Fibroblast of the aortic adventitia (primary cell): ENCODE measurements around the gene BBOX1. TPM values are rescaled to one million over a fixed set of nuclear protein-coding genes. Genes with fewer than 3 reads are reported as not detected.

Source experiments
- DNase-seq: peaks from one replicate; pipeline ENCODE4 v3.0.0-alpha.2; 2010; ENCODE audit warnings: low read depth
- H3K4me3 ChIP-seq: 2 replicates; pipeline ENCODE4 v1.5.1; 2011; ENCODE audit warnings: low read depth, mild to moderate bottlenecking, control low read depth, low read length, moderate library complexity
- total RNA-seq: library from RNA; depleted of rRNA; stranded (reverse); fragments of >200 nt; gene quantifications from 2 replicates; pipeline ENCODE4 v1.2.3, GENCODE V29; 2012; ENCODE audit warnings: low replicate concordance
- TF ChIP-seq, protein P1 (sequence below): IDR thresholded peaks from 2 replicates; pipeline ENCODE4 v1.5.1; 2011; ENCODE audit warnings: mild to moderate bottlenecking, low read length, control low read depth, inconsistent platforms; ENCODE audit not compliant: insufficient read depth

BBOX1 gene
- total RNA-seq, 1 donor: not detected

DNA sequence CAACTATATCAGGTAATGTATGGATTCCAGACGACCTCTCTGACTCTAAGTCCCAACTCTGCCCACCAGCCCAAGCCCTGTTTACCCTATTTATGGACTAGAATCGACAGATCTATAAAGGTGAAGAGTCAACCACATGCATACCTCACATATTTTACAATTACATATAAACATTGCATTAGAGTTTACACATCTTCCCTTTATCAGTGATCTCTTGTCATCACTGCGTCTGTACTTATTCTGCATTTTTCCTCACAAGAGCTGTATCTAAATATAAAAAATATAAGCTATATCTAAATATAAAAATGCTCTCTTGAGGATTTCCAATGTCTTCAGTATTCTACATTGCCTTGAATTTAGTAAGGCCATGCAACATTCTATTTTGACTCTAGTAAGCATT, 38.2 kb upstream of the BBOX1 start:
- TF ChIP-seq, protein P1, sequence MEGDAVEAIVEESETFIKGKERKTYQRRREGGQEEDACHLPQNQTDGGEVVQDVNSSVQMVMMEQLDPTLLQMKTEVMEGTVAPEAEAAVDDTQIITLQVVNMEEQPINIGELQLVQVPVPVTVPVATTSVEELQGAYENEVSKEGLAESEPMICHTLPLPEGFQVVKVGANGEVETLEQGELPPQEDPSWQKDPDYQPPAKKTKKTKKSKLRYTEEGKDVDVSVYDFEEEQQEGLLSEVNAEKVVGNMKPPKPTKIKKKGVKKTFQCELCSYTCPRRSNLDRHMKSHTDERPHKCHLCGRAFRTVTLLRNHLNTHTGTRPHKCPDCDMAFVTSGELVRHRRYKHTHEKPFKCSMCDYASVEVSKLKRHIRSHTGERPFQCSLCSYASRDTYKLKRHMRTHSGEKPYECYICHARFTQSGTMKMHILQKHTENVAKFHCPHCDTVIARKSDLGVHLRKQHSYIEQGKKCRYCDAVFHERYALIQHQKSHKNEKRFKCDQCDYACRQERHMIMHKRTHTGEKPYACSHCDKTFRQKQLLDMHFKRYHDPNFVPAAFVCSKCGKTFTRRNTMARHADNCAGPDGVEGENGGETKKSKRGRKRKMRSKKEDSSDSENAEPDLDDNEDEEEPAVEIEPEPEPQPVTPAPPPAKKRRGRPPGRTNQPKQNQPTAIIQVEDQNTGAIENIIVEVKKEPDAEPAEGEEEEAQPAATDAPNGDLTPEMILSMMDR: no peak
- DNase-seq: no peak

DNA sequence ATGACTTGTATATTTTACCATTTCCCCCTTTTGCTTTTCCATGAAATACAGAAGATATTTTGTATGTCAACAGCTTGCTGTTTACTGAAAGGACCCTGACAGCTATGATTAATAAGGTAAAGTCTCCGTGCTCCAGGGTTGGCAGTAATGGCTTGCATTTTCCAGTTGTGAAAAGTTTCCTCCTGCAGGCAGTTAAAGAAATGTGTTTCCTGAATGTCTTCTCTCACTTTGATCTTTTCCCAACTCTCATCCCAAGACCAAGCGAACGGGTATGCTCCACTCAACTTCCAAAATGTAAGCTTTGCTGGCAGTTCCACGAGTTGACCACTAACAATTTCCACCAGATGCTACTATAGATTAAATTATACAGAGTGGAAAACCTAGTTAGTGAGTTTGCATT, 37.8 kb upstream of the BBOX1 start:
- H3K4me3 ChIP-seq: no peak overlapping the region
- TF ChIP-seq, protein P1: no peak
- DNase-seq: no peak

More for the DNA sequence above, 38.2 kb upstream of the BBOX1 start:
- H3K4me3 ChIP-seq: no peak overlapping the region

DNA sequence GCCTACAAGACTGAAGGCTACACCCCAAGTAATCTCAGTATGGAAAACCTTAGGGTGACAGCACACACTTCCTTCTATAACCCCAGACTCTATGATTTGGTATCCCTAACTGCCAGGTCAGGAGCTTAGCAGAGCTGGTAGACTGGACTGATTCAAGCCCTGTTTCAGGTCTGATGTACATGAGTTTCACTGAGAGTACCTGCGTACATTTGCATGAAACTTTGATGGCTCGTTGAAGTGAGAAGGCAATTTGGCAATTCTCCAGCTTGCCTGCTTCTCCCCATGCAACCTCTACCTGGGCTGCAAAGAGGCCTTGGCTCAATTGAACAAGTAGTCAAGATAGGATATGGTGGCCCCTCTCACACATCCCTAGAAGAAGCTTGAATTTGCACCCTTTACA, 36.5 kb upstream of the BBOX1 start:
- TF ChIP-seq, protein P1: no peak
- DNase-seq: no peak
- no peak overlapping the region for H3K4me3 ChIP-seq

DNA sequence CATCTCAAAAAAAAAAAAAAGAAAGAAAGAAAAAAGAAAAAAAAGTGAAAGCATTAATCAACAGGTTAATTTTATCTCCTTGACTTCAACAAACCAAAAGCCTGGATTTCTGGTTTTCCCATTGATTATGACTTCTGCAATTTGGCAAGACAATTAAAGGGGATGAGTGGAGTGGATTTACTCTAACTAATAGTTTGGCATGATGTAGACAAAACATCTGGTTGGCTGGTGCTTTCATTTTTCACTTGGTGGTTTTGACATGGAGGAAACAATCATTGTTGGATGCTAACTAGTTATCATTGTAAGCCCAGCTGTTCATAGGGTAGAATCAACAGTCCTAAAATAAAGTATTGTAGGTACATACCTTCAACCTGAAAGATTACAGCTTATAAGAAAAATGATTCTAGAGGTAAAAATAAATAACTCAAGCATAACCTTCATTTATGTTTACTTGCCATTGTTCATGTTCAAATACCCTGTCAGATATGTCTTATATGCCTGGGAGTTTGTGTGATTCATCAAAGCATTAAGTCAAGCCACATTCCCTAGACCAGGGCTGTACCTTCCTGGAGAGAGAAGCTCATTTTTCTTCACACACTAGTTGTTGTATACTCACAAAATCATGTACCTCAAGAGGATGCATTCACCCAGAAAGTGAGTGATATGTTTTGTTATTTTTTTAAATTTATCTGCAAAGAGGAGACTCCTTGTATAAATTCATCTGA, 31.6 kb upstream of the BBOX1 start:
- H3K4me3 ChIP-seq: no peak overlapping the region
- no peak for DNase-seq
- TF ChIP-seq, protein P1: no peak

DNA sequence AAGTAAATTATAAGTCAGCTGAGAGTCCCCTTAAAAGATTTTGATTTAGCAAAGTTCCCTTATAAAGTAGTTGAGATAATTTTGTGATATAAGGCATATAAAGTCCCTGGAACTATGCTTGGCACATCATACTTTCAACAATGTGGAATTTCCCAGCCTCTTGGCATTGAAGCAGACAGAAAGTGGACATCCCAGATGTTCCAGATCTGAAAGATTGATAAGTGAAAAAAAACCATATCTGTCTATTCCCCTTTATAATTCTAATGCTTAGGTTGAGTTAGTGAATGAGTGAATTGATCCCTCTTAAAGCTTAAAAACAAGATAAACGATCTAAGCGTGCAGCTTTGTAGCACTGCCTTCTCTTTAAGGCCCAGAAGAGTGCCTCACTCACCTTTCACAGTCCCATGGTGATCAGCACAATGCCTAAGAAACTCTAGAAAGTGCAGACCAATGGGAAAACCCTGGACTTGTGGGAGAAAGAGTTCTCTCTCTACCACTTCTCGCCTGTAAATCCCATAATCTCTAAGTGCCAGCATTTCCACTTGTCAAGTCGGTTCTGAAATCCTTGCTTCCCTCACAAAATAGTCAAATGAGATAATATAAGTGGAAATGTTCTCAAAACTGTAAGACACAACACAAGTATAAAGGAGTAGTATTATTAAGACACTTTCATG, 28.9 kb upstream of the BBOX1 start:
- TF ChIP-seq, protein P1: no peak
- H3K4me3 ChIP-seq: no peak overlapping the region
- DNase-seq: no peak

DNA sequence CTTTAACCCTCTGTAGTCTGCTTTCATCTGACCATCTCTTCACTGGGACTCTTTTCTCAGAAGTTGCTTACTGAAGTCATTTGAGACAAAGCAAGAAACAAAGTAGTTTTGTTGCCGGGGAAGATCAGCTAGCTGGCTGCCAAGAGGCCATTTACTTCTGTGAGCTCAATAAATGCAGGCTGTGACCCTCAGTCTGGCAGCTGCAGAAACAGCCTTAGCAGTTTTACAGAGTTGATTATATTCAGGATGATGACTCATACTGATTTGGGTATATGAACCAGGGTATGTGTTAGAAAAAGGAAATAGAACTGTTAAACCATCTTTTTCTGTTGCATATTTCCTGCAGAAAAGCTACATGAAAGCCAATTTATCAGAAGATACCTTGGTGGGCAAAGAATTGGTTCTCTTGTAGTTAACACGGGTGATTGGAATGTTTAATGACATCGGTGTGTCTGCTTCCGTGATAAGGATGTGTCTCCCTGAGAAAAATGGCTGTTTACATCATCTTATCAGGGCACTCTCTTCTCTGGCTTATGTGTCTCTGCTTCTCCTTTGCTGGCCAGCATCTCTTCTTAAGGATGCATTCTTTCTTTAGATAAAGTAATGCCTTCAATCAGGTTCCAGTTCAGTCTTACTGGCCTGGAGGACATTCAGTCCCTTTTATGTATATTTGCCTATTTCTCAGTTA, 28.2 kb upstream of the BBOX1 start:
- no peak overlapping the region for H3K4me3 ChIP-seq
- TF ChIP-seq, protein P1: no peak
- peak; percentile 78 for DNase-seq
